HFF-Myc (cell line): ENCODE results near the gene TASL.

ENCODE experiments used
- DNase-seq: peaks from one replicate; pipeline ENCODE4 v3.0.0-alpha.2; 2011; ENCODE audit warnings: low read depth; ENCODE audit errors: extremely low read depth
- H3K4me3 ChIP-seq: replicated peaks from 2 replicates; pipeline ENCODE4 v1.5.1; 2011; ENCODE audit warnings: low read depth, mild to moderate bottlenecking, control low read depth, low read length
- CTCF ChIP-seq: IDR thresholded peaks from 2 replicates; pipeline ENCODE4 v1.5.1; 2012; ENCODE audit warnings: mild to moderate bottlenecking, low read depth, low read length, control low read depth; ENCODE audit errors: missing control alignments

TASL gene

GRCh38 chrX:30593440-30594200, 16.1 kb upstream of the TASL start:
- no peak for DNase-seq

DNA sequence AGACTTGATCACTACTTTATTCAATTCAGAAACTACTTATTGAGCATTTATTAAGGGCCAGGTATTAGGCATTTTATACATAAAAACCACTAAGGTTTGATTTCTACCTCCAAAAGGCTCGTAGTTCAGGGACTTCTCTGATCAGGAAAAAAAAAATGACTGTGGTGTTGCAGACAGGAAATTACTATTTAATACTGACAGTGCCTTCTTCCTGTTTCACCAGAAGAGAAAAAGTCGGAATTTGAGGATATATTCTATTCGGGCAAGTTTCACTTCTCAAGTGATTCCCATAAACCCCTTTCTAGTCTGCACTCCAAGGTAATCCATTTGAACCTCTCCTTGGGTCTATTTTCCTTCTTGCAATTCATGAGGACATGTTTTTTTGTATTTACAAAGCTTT, 15.3 kb upstream of the TASL start:
- TF ChIP-seq CTCF, result no peak
- DNase-seq, result no peak
- H3K4me3 ChIP-seq, result no peak overlapping the region

More at GRCh38 chrX:30593440-30594200, 16.1 kb upstream of the TASL start:
- TF ChIP-seq CTCF, result no peak
- H3K4me3 ChIP-seq, result no peak overlapping the region

- DNase-seq, result no peak
- H3K4me3 ChIP-seq, result no peak overlapping the region
- TF ChIP-seq CTCF, result no peak
Measured at GRCh38 chrX:30590368-30590767, 12.8 kb upstream of the TASL start.

- no peak for DNase-seq
- TF ChIP-seq CTCF, result no peak
- H3K4me3 ChIP-seq, result no peak overlapping the region
Measured at GRCh38 chrX:30589146-30589888, 11.8 kb upstream of the TASL start.

GRCh38 chrX:30586516-30586915, 8.9 kb upstream of the TASL start:
- no peak overlapping the region for H3K4me3 ChIP-seq
- DNase-seq, result no peak
- TF ChIP-seq CTCF, result no peak

- H3K4me3 ChIP-seq, result no peak overlapping the region
- no peak for TF ChIP-seq CTCF
- no peak for DNase-seq
Measured at GRCh38 chrX:30582664-30583063, 5.1 kb upstream of the TASL start.
